ENCODE measurements around the gene DCAF6. TPM values are rescaled to one million over a fixed set of nuclear protein-coding genes. Genes with fewer than 3 reads are reported as not detected.

Gene DCAF6
- total RNA-seq, 1 donor from 2014 or later = 28.6 TPM

DNA sequence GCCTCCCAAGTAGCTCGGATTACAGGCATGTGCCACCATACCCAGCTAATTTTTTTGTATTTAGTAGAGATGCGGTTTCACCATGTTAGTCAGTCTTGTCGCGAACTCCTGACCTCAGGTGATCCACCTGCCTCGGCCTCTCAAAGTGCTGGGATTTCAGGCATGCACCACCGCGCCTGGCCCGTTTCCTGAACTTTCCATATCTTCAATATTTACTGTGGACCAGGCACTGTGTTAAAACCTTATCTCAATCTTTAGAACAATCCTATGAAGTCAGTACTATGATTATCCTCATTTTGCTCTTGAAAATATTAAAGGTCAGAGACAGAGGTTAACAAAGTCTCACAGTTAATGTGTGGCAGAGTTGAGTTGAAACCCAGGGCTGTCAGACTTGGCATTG lies 20.9 kb upstream of the DCAF6 start:
- Mint-ChIP-seq H3K4me3 (no peak overlapping the region), H3K36me3 (peaks cover 4% of the 10 kb centered on the region), H3K4me1 (no peaks in the 10 kb centered on the region), H3K9me3 (no peaks in the 10 kb centered on the region), H3K27ac (no peak overlapping the region), H3K27me3 (ENCODE audit: insufficient read depth, low read depth) (no peaks in the 10 kb centered on the region)
- Histone ChIP-seq H4K20me1 (ENCODE audit: low read depth) (no peaks in the 10 kb centered on the region), H3K9ac (no peak overlapping the region), H3K4me1 (no peaks in the 10 kb centered on the region), H3K27me3 (no peaks in the 10 kb centered on the region), H3F3A (ENCODE audit: low read depth) (no peaks in the 10 kb centered on the region), H3K36me3 (no peaks in the 10 kb centered on the region), H3K4me2 (no peak overlapping the region), H3K79me2 (ENCODE audit: low read depth) (no peaks in the 10 kb centered on the region), H3K27ac (no peak overlapping the region), H2AFZ (replicated peaks) (no peak overlapping the region), H3K4me3 (no peak overlapping the region), H3K9me3 (ENCODE audit: low read depth) (no peaks in the 10 kb centered on the region)
- TF ChIP-seq EZH2 (IDR thresholded peaks at IDR 0.05) (no peak), EZH2phosphoT487 (IDR thresholded peaks at IDR 0.05) (no peak)
- TF ChIP-seq, protein P1, sequence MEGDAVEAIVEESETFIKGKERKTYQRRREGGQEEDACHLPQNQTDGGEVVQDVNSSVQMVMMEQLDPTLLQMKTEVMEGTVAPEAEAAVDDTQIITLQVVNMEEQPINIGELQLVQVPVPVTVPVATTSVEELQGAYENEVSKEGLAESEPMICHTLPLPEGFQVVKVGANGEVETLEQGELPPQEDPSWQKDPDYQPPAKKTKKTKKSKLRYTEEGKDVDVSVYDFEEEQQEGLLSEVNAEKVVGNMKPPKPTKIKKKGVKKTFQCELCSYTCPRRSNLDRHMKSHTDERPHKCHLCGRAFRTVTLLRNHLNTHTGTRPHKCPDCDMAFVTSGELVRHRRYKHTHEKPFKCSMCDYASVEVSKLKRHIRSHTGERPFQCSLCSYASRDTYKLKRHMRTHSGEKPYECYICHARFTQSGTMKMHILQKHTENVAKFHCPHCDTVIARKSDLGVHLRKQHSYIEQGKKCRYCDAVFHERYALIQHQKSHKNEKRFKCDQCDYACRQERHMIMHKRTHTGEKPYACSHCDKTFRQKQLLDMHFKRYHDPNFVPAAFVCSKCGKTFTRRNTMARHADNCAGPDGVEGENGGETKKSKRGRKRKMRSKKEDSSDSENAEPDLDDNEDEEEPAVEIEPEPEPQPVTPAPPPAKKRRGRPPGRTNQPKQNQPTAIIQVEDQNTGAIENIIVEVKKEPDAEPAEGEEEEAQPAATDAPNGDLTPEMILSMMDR (IDR thresholded peaks at IDR 0.05) = no peak
- DNase-seq (ENCODE audit: low spot score) = no peak

DNA sequence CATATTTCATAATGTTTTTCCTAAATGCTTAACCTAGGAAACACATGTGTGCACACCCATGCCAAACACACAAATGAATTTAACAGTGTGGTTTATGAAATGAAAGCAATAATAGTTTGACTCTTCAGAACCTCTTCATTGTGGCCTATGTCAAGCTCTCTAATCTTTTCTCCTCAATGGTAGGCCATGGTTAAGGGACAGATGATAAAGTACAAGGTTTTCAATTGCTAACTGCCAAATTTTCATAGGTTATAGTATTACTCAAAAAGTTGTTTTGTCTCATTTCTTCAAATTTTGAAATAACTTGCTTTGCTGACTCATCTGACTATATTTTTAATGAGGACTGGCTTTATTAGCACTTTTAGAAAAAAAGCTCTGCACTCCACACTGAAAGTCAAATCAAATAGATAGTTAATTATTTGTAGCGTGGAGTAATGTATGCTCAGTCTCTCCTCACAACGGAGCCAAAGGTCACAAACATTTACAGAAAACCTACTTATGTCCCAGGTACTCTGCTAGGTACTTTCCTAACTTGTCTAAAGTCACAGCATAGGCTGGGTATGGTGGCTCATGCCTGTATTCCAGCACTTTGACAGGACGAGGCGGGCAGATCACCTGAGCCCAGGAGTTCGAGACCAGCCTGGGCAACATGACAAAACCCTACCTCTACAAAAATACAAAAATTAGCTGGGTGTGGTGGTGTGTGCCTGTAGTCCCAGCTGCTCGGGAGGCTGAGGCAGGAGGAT lies 19.5 kb upstream of the DCAF6 start:
- no peak overlapping the region for H3K27ac Mint-ChIP-seq
- Histone ChIP-seq H3K36me3 (no peaks in the 10 kb centered on the region), H3K4me1 (no peaks in the 10 kb centered on the region), H3K27me3 (no peaks in the 10 kb centered on the region), H3K4me2 (no peak overlapping the region), H3K9ac (no peak overlapping the region), H3K4me3 (no peak overlapping the region), H3K79me2 (ENCODE audit: low read depth) (no peaks in the 10 kb centered on the region), H4K20me1 (ENCODE audit: low read depth) (no peaks in the 10 kb centered on the region), H3F3A (ENCODE audit: low read depth) (no peaks in the 10 kb centered on the region), H3K27ac (no peak overlapping the region), H3K9me3 (ENCODE audit: low read depth) (no peaks in the 10 kb centered on the region), H2AFZ (replicated peaks) (no peak overlapping the region)
- no peaks in the 10 kb centered on the region for H3K9me3 Mint-ChIP-seq
- H3K4me3 Mint-ChIP-seq = no peak overlapping the region
- peaks cover 4% of the 10 kb centered on the region for H3K36me3 Mint-ChIP-seq
- TF ChIP-seq EZH2 (IDR thresholded peaks at IDR 0.05) (no peak), EZH2phosphoT487 (IDR thresholded peaks at IDR 0.05) (no peak)
- TF ChIP-seq, protein P1 (IDR thresholded peaks at IDR 0.05) = no peak
- no peak for DNase-seq (ENCODE audit: low spot score)
- H3K4me1 Mint-ChIP-seq = no peaks in the 10 kb centered on the region
- H3K27me3 Mint-ChIP-seq (ENCODE audit: insufficient read depth, low read depth) = no peaks in the 10 kb centered on the region

DNA sequence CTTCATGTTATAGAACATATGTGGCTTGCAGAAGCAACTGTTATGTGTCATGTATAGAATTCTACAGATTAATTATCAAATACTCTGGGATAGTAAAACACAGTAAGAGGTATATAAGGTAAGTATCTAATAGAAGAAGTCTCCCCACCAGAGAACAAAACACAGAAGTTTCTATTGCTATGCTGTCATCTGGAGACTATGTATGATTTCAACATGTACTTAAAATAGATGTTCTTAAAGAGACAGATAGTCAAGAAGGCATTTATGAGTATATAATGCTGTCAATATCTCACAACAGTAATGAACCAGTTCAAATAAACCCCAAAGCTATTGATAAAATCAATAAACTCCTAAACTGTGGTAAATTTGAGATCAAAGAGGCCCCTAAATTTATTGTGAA lies 14.5 kb upstream of the DCAF6 start:
- Histone ChIP-seq H3K9ac (no peak overlapping the region), H3K27ac (no peak overlapping the region), H3K4me2 (no peak overlapping the region), H3F3A (ENCODE audit: low read depth) (peaks cover 4% of the 10 kb centered on the region), H3K4me3 (no peak overlapping the region), H3K27me3 (no peaks in the 10 kb centered on the region), H3K79me2 (ENCODE audit: low read depth) (no peaks in the 10 kb centered on the region), H4K20me1 (ENCODE audit: low read depth) (no peaks in the 10 kb centered on the region), H3K36me3 (no peaks in the 10 kb centered on the region), H2AFZ (replicated peaks) (no peak overlapping the region), H3K4me1 (peaks cover 4% of the 10 kb centered on the region), H3K9me3 (ENCODE audit: low read depth) (no peaks in the 10 kb centered on the region)
- H3K4me1 Mint-ChIP-seq = peaks cover 2% of the 10 kb centered on the region
- TF ChIP-seq, protein P1 (IDR thresholded peaks at IDR 0.05) = no peak
- TF ChIP-seq EZH2 (IDR thresholded peaks at IDR 0.05) = no peak
- no peak for TF ChIP-seq EZH2phosphoT487 (IDR thresholded peaks at IDR 0.05)
- H3K36me3 Mint-ChIP-seq = no peaks in the 10 kb centered on the region
- H3K4me3 Mint-ChIP-seq = no peak overlapping the region
- no peaks in the 10 kb centered on the region for H3K9me3 Mint-ChIP-seq
- DNase-seq (ENCODE audit: low spot score) = no peak
- no peak overlapping the region for H3K27ac Mint-ChIP-seq
- H3K27me3 Mint-ChIP-seq (ENCODE audit: insufficient read depth, low read depth) = no peaks in the 10 kb centered on the region
